Loucy (cell line): ENCODE measurements around the gene DNAJB8.

ENCODE experiments used
- H2AFZ ChIP-seq: fragments of 200-600 bp; sonication (generic); 2 replicates; pipeline ENCODE4 v1.6.0; 2016; ENCODE audit warnings: antibody characterized with exemption, mild to moderate bottlenecking, low read length, moderate library complexity
- H3F3A ChIP-seq: fragments of 200-600 bp; 2 replicates; pipeline ENCODE4 v1.6.0; 2016; ENCODE audit warnings: antibody characterized with exemption, low read depth, mild to moderate bottlenecking
- H3K27me3 ChIP-seq: fragments of 200-600 bp; sonication (generic); 2 replicates; pipeline ENCODE4 v1.6.1; 2014; ENCODE audit warnings: low read length, mild to moderate bottlenecking; ENCODE audit not compliant: insufficient read depth, poor library complexity, severe bottlenecking
- H3K36me3 ChIP-seq: fragments of 200-600 bp; sonication (generic); 2 replicates; pipeline ENCODE4 v1.6.1; 2016; ENCODE audit warnings: low read length; ENCODE audit not compliant: insufficient read depth
- H3K4me1 ChIP-seq: fragments of 200-600 bp; sonication (generic); 2 replicates; pipeline ENCODE4 v1.5.1; 2014; ENCODE audit warnings: low read length, mild to moderate bottlenecking; ENCODE audit not compliant: insufficient read depth, poor library complexity, severe bottlenecking
- H3K4me2 ChIP-seq: fragments of 200-600 bp; sonication (generic); 2 replicates; pipeline ENCODE4 v1.6.0; 2014; ENCODE audit warnings: antibody characterized with exemption, low read length, low read depth, mild to moderate bottlenecking; ENCODE audit not compliant: poor library complexity, severe bottlenecking
- H3K4me3 ChIP-seq: fragments of 200-600 bp; sonication (generic); 2 replicates; pipeline ENCODE4 v1.5.1; 2014; ENCODE audit warnings: low read length, mild to moderate bottlenecking, mixed read lengths; ENCODE audit not compliant: poor library complexity, severe bottlenecking
- H3K79me2 ChIP-seq: fragments of 200-600 bp; sonication (generic); 2 replicates; pipeline ENCODE4 v1.6.1; 2014; ENCODE audit warnings: low read length; ENCODE audit not compliant: insufficient read depth
- H3K9ac ChIP-seq: fragments of 200-600 bp; sonication (generic); 2 replicates; pipeline ENCODE4 v1.6.0; 2014; ENCODE audit warnings: mild to moderate bottlenecking, low read depth, low read length, moderate library complexity; ENCODE audit not compliant: poor library complexity, severe bottlenecking
- H3K9me2 ChIP-seq: fragments of 200-600 bp; sonication (generic); replicated peaks from 2 replicates; pipeline ENCODE4 v1.6.1; 2016; ENCODE audit warnings: low read depth, low read length, mixed read lengths
- H3K9me3 ChIP-seq: fragments of 200-600 bp; sonication (generic); 2 replicates; pipeline ENCODE4 v1.6.1; 2014; ENCODE audit warnings: mild to moderate bottlenecking, antibody characterized with exemption, low read length, low read depth; ENCODE audit not compliant: insufficient read depth
- H4K20me1 ChIP-seq: fragments of 200-600 bp; sonication (generic); 2 replicates; pipeline ENCODE4 v1.6.0; 2014; ENCODE audit warnings: antibody characterized with exemption, low read length, mild to moderate bottlenecking; ENCODE audit not compliant: insufficient read depth, poor library complexity, severe bottlenecking
- EZH2phosphoT487 ChIP-seq: fragments of 200-600 bp; IDR thresholded peaks from 2 replicates; pipeline ENCODE4 v1.6.1; 2018; ENCODE audit warnings: antibody characterized with exemption, mild to moderate bottlenecking, moderate library complexity, borderline replicate concordance
- TF ChIP-seq, protein P1 (sequence below): fragments of 200-600 bp; sonication (generic); conservative IDR thresholded peaks from 2 replicates; pipeline ENCODE4 v1.5.1; 2014; ENCODE audit warnings: mild to moderate bottlenecking, antibody characterized with exemption, low read length

Gene DNAJB8

GRCh38 chr3:128415200-128415772 lies 51.4 kb downstream of the DNAJB8 start:
- no peaks in the 10 kb centered on the region for H4K20me1 ChIP-seq
- no peak for TF ChIP-seq EZH2phosphoT487
- TF ChIP-seq, protein P1, sequence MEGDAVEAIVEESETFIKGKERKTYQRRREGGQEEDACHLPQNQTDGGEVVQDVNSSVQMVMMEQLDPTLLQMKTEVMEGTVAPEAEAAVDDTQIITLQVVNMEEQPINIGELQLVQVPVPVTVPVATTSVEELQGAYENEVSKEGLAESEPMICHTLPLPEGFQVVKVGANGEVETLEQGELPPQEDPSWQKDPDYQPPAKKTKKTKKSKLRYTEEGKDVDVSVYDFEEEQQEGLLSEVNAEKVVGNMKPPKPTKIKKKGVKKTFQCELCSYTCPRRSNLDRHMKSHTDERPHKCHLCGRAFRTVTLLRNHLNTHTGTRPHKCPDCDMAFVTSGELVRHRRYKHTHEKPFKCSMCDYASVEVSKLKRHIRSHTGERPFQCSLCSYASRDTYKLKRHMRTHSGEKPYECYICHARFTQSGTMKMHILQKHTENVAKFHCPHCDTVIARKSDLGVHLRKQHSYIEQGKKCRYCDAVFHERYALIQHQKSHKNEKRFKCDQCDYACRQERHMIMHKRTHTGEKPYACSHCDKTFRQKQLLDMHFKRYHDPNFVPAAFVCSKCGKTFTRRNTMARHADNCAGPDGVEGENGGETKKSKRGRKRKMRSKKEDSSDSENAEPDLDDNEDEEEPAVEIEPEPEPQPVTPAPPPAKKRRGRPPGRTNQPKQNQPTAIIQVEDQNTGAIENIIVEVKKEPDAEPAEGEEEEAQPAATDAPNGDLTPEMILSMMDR = no peak
- H3K4me2 ChIP-seq = no peak overlapping the region
- no peaks in the 10 kb centered on the region for H3F3A ChIP-seq
- no peaks in the 10 kb centered on the region for H3K9me2 ChIP-seq
- no peak overlapping the region for H2AFZ ChIP-seq
- H3K27me3 ChIP-seq = no peaks in the 10 kb centered on the region
- no peaks in the 10 kb centered on the region for H3K9me3 ChIP-seq
- no peaks in the 10 kb centered on the region for H3K79me2 ChIP-seq
- H3K36me3 ChIP-seq = no peaks in the 10 kb centered on the region
- H3K4me1 ChIP-seq = no peaks in the 10 kb centered on the region
- no peak overlapping the region for H3K9ac ChIP-seq
- H3K4me3 ChIP-seq = no peak overlapping the region

DNA sequence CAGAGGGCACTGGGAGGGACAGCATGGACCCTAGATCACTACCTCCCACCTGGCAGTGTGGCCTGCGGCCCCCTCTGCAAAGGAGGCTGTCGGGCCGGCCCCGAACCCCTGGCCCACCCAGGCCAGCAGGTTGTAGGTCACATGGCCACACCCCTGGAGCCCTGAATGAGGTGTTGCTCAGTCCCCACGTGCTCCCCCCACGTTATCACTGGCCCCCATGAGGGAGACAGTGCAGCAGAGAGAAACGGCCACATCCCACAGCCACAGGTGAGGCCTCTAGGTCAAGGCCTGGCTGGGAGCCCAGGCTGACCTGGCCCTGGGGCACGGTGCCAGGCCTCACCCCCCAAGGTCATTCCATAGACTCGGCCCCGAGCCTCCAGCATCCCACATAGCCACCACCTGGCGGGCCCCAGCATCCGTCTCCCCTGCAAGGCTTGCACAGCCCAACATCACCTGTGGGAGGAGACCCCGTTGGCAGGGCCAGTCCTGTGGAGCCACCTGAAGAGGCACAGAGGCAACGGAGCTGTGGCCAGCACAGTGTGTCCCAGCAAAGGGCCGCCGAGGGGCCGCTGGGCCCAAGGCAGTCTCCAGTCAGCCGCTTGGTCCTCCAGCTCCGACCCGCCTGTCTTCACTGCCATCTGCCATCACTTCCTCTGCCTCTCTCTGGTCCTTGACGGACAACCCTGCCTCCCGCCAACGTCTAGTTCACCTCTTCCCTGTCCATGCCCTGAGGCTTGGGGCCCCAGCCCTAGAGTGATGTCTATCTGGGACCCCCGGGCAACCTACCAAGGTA lies 53.1 kb downstream of the DNAJB8 start:
- no peaks in the 10 kb centered on the region for H3K4me1 ChIP-seq
- H2AFZ ChIP-seq = no peak overlapping the region
- no peaks in the 10 kb centered on the region for H3K27me3 ChIP-seq
- no peaks in the 10 kb centered on the region for H3F3A ChIP-seq
- H4K20me1 ChIP-seq = no peaks in the 10 kb centered on the region
- no peak overlapping the region for H3K4me3 ChIP-seq
- no peaks in the 10 kb centered on the region for H3K9me3 ChIP-seq
- no peaks in the 10 kb centered on the region for H3K79me2 ChIP-seq
- no peak overlapping the region for H3K4me2 ChIP-seq
- no peak for TF ChIP-seq EZH2phosphoT487
- TF ChIP-seq, protein P1 = no peak
- no peaks in the 10 kb centered on the region for H3K9me2 ChIP-seq
- H3K9ac ChIP-seq = no peak overlapping the region
- H3K36me3 ChIP-seq = peaks cover 7% of the 10 kb centered on the region; the same call in 1 of the 2 replicates

GRCh38 chr3:128413003-128413370 lies 53.7 kb downstream of the DNAJB8 start:
- Histone ChIP-seq H3K79me2 (no peaks in the 10 kb centered on the region), H3K9me3 (no peaks in the 10 kb centered on the region), H3F3A (no peaks in the 10 kb centered on the region), H2AFZ (no peak overlapping the region), H3K4me1 (no peaks in the 10 kb centered on the region), H3K4me3 (no peak overlapping the region), H3K9ac (no peak overlapping the region), H3K27me3 (no peaks in the 10 kb centered on the region), H3K36me3 (peaks cover 7% of the 10 kb centered on the region; the same call in 1 of the 2 replicates), H3K9me2 (no peaks in the 10 kb centered on the region), H3K4me2 (no peak overlapping the region), H4K20me1 (no peaks in the 10 kb centered on the region)
- TF ChIP-seq EZH2phosphoT487 = no peak
- TF ChIP-seq, protein P1 = no peak
